SK-N-SH treated with all-trans-retinoic acid at 6 μM for 48 hours (cell line): Measurements from ENCODE around the gene LUZP1.

Experiments
- ATAC-seq: fragments of 200-7000 bp; cut with Tn5 transposase; 3 replicates; pipeline ENCODE4 v1.9.1; 2020; ENCODE audit warnings: mild to moderate bottlenecking, moderate library complexity
- ARNTL ChIP-seq: fragments of 450-650 bp; formaldehyde crosslinking; IDR thresholded peaks from 2 replicates; pipeline ENCODE4 v1.5.0; 2020; ENCODE audit warnings: low read depth, mild to moderate bottlenecking, moderate library complexity, borderline replicate concordance
- BACH2 ChIP-seq: fragments of 250-450 bp; sonication (Bioruptor Pico); IDR thresholded peaks from 2 replicates; pipeline ENCODE4 v1.9.0; 2021; ENCODE audit warnings: mild to moderate bottlenecking, borderline replicate concordance
- CREB5 ChIP-seq: fragments of 250-450 bp; sonication (Bioruptor Pico); IDR thresholded peaks from 2 replicates; pipeline ENCODE4 v1.5.1; 2020; ENCODE audit warnings: low read depth, mild to moderate bottlenecking, moderate library complexity
- ESRRG ChIP-seq: fragments of 250-450 bp; sonication (Bioruptor Pico); IDR thresholded peaks from 2 replicates; pipeline ENCODE4 v1.6.1; 2021; ENCODE audit warnings: mild to moderate bottlenecking
- GLIS3 ChIP-seq: fragments of 250-450 bp; sonication (Bioruptor Pico); IDR thresholded peaks from 2 replicates; pipeline ENCODE4 v1.5.0; 2020; ENCODE audit warnings: mild to moderate bottlenecking, moderate library complexity
- OSR1 ChIP-seq: fragments of 250-450 bp; sonication (Bioruptor Pico); IDR thresholded peaks from 2 replicates; pipeline ENCODE4 v1.8.0; 2022; ENCODE audit warnings: moderate library complexity, mild to moderate bottlenecking, inconsistent platforms
- PPARA ChIP-seq: fragments of 250-450 bp; sonication (Bioruptor Pico); IDR thresholded peaks from 2 replicates; pipeline ENCODE4 v1.5.0; 2020; ENCODE audit warnings: mild to moderate bottlenecking, borderline replicate concordance
- RARB ChIP-seq: fragments of 250-450 bp; sonication (Bioruptor Pico); IDR thresholded peaks from 2 replicates; pipeline ENCODE4 v1.8.0; 2021; ENCODE audit warnings: mild to moderate bottlenecking, moderate library complexity
- SNAI2 ChIP-seq: fragments of 250-450 bp; sonication (Bioruptor Pico); IDR thresholded peaks from 2 replicates; pipeline ENCODE4 v1.5.0; 2020; ENCODE audit warnings: mild to moderate bottlenecking, moderate library complexity
- TCF4 ChIP-seq: fragments of 250-450 bp; sonication (Bioruptor Pico); IDR thresholded peaks from 2 replicates; pipeline ENCODE4 v1.8.0; 2021; ENCODE audit warnings: mild to moderate bottlenecking, moderate library complexity, borderline replicate concordance
- TOX ChIP-seq: fragments of 250-450 bp; sonication (Bioruptor Pico); IDR thresholded peaks from 2 replicates; pipeline ENCODE4 v1.8.0; 2021; ENCODE audit warnings: mild to moderate bottlenecking, moderate library complexity, borderline replicate concordance
- TSHZ2 ChIP-seq: fragments of 250-450 bp; sonication (Bioruptor Pico); IDR thresholded peaks from 2 replicates; pipeline ENCODE4 v1.5.0; 2020; ENCODE audit warnings: mild to moderate bottlenecking, moderate library complexity
- ZC3H10 ChIP-seq: fragments of 250-450 bp; sonication (Bioruptor Pico); IDR thresholded peaks from 2 replicates; pipeline ENCODE4 v1.5.1; 2021; ENCODE audit warnings: mild to moderate bottlenecking, moderate library complexity
- ZFP3 ChIP-seq: fragments of 250-450 bp; sonication (Bioruptor Pico); IDR thresholded peaks from 2 replicates; pipeline ENCODE4 v1.5.0; 2020; ENCODE audit warnings: mild to moderate bottlenecking, moderate library complexity
- ZNF565 ChIP-seq: fragments of 450-650 bp; formaldehyde crosslinking; conservative IDR thresholded peaks from 2 replicates; pipeline ENCODE4 v1.5.0; 2020; ENCODE audit warnings: low read depth, mild to moderate bottlenecking, moderate library complexity
- ZNF70 ChIP-seq: fragments of 450-650 bp; formaldehyde crosslinking; IDR thresholded peaks from 2 replicates; pipeline ENCODE4 v1.5.0; 2020; ENCODE audit warnings: mild to moderate bottlenecking, moderate library complexity
- ZNF8 ChIP-seq: fragments of 450-650 bp; formaldehyde crosslinking; IDR thresholded peaks from 2 replicates; pipeline ENCODE4 v1.5.0; 2020; ENCODE audit warnings: mild to moderate bottlenecking, moderate library complexity
- TF ChIP-seq, protein P1 (sequence below): fragments of 250-450 bp; sonication (Bioruptor Pico); IDR thresholded peaks from 2 replicates; pipeline ENCODE4 v1.8.0; 2021; ENCODE audit warnings: low read depth, mild to moderate bottlenecking, moderate library complexity, borderline replicate concordance
- TF ChIP-seq, protein P2 (sequence below): fragments of 250-450 bp; sonication (Bioruptor Pico); IDR thresholded peaks from 2 replicates; pipeline ENCODE4 v1.8.0; 2020; ENCODE audit warnings: mild to moderate bottlenecking, moderate library complexity, borderline replicate concordance

The LUZP1 gene

DNA sequence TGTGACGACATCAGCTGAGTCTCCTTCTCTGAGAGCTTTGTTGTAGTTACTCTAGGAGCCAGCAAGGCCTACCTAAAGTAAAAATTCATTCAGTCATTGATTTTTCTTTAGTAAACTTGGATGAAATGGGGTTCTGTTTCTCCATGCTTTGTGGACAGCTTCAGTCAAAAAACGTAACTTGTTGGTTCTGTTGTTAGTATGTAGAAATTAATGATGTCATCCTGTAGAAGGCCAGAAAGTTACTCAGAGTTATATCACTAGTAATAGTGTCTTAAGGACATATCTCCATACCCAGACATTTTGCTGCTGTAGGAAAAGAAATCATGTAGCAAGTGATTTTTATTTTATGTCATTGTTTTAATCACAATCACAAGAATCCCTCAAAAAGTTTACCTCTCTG, 106.4 kb downstream of the LUZP1 start:
- no peak for TF ChIP-seq ZNF70 (CRISPR knock-in tag)
- no peak for TF ChIP-seq SNAI2 (CRISPR knock-in tag)
- no peak for TF ChIP-seq ZFP3 (CRISPR knock-in tag)
- no peak for TF ChIP-seq ARNTL
- no peak for TF ChIP-seq TOX (CRISPR knock-in tag)
- TF ChIP-seq PPARA (CRISPR knock-in tag): no peak
- no peak for TF ChIP-seq ZNF8 (CRISPR knock-in tag)
- no peak for TF ChIP-seq BACH2
- no peak for TF ChIP-seq TSHZ2 (CRISPR knock-in tag)
- no peak for ATAC-seq

DNA sequence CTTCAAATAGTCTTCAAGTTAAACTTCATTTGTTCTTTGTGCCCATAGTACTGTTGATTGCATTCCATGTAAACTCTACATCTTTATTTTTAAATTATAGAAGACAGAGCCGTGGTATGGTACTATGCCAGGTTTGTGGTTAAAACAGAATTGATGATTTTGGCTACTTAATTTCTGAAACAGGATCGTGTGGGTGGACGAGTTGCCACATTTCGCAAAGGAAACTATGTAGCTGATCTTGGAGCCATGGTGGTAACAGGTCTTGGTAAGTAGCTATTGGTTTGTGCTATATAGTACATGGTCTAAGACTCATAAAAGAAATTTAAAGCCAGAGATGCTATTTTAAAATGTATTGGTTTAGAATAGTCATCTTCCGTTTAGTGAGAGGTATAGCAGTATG, 111.4 kb downstream of the LUZP1 start:
- ATAC-seq: no peak
- TF ChIP-seq, protein P1, sequence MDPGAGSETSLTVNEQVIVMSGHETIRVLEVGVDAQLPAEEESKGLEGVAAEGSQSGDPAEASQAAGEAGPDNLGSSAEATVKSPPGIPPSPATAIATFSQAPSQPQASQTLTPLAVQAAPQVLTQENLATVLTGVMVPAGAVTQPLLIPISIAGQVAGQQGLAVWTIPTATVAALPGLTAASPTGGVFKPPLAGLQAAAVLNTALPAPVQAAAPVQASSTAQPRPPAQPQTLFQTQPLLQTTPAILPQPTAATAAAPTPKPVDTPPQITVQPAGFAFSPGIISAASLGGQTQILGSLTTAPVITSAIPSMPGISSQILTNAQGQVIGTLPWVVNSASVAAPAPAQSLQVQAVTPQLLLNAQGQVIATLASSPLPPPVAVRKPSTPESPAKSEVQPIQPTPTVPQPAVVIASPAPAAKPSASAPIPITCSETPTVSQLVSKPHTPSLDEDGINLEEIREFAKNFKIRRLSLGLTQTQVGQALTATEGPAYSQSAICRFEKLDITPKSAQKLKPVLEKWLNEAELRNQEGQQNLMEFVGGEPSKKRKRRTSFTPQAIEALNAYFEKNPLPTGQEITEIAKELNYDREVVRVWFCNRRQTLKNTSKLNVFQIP: no peak
- TF ChIP-seq PPARA (CRISPR knock-in tag): no peak
- no peak for TF ChIP-seq ZC3H10 (CRISPR knock-in tag)
- TF ChIP-seq CREB5 (CRISPR knock-in tag): no peak
- TF ChIP-seq GLIS3 (CRISPR knock-in tag): no peak
- TF ChIP-seq SNAI2 (CRISPR knock-in tag): no peak
- TF ChIP-seq, protein P2, sequence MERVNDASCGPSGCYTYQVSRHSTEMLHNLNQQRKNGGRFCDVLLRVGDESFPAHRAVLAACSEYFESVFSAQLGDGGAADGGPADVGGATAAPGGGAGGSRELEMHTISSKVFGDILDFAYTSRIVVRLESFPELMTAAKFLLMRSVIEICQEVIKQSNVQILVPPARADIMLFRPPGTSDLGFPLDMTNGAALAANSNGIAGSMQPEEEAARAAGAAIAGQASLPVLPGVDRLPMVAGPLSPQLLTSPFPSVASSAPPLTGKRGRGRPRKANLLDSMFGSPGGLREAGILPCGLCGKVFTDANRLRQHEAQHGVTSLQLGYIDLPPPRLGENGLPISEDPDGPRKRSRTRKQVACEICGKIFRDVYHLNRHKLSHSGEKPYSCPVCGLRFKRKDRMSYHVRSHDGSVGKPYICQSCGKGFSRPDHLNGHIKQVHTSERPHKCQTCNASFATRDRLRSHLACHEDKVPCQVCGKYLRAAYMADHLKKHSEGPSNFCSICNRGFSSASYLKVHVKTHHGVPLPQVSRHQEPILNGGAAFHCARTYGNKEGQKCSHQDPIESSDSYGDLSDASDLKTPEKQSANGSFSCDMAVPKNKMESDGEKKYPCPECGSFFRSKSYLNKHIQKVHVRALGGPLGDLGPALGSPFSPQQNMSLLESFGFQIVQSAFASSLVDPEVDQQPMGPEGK (CRISPR knock-in tag): no peak
- no peak for TF ChIP-seq ZNF8 (CRISPR knock-in tag)
- no peak for TF ChIP-seq RARB
- TF ChIP-seq TSHZ2 (CRISPR knock-in tag): no peak
- TF ChIP-seq ESRRG (CRISPR knock-in tag): no peak
- no peak for TF ChIP-seq BACH2

DNA sequence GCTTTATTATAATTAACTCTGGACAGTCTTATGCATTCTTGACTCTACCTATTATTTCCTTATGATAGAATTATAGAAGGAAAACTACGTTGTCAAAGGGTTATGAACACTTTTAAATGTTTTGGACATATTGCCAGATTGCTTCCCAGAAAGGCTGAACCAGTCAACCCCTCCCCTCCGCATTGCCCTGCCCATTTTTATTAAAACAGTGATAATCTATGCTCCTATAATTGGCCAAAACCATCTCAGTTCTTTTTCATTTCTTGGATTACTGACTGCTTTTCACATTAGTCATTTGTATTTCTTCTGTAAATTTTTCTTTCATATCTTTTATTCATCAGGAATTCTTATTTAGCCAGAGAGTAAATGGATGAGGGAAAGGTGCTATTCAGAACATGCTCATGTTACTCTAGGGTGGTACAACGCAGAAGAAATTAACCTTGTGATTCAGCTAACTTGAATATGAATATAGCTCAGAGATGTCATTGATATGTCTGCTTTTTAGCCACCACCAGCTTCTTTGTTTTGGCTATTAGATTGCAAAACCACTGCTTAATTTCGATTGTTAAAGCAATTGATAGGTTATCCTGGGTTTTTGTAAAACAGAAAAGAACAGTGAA, 117.3 kb downstream of the LUZP1 start:
- peak; percentile 57 for ATAC-seq
- TF ChIP-seq ZNF70 (CRISPR knock-in tag): no peak
- TF ChIP-seq CREB5 (CRISPR knock-in tag): no peak
- no peak for TF ChIP-seq PPARA (CRISPR knock-in tag)
- TF ChIP-seq OSR1 (CRISPR knock-in tag): no peak
- no peak for TF ChIP-seq TCF4 (CRISPR knock-in tag)
- TF ChIP-seq TSHZ2 (CRISPR knock-in tag): no peak
- no peak for TF ChIP-seq ESRRG (CRISPR knock-in tag)
- no peak for TF ChIP-seq TOX (CRISPR knock-in tag)
- TF ChIP-seq BACH2: no peak
- TF ChIP-seq ZC3H10 (CRISPR knock-in tag): no peak
- no peak for TF ChIP-seq ZNF565 (CRISPR knock-in tag)
- TF ChIP-seq ZFP3 (CRISPR knock-in tag): no peak
- TF ChIP-seq, protein P2 (CRISPR knock-in tag): no peak
